ENCODE results near the gene CYB5R3. TPM values are rescaled to one million over a fixed set of nuclear protein-coding genes. Genes with fewer than 3 reads are reported as not detected.
"Not testable (repeated sequence)": the region's sequence is repeated elsewhere in the genome, so short reads cannot be mapped to it uniquely, and the experiment has no call there.

CYB5R3 gene
- polyA plus RNA-seq, 6 donors from 2014 or later, result 72.0 to 142 (median 83.8) TPM

GRCh38 chr22:42622061-42622710 lies 27.0 kb downstream of the CYB5R3 start:
- DNase-seq, result no peak
- Mint-ChIP-seq H3K27ac (peak overlapping the region; percentile 31 to 76 (median 50)), H3K4me1 (peaks cover 15 to 32% (median 23%) of the 10 kb centered on the region in 3 donors), H3K9me3 (no peaks in the 10 kb centered on the region), H3K4me3 (no peak overlapping the region), H3K36me3 (no peaks in the 10 kb centered on the region), H3K27me3 (no peaks in the 10 kb centered on the region)
- ATAC-seq (ENCODE audit: low read depth in 2 of 2), result no peak

- no peaks in the 10 kb centered on the region for H3K27me3 Mint-ChIP-seq
- DNase-seq (peak; percentile 61), ATAC-seq (ENCODE audit: low read depth in 2 of 2) (peak; percentile 75 to 78)
- H3K27ac Mint-ChIP-seq, result peak overlapping the region in 4 of 6 donors; percentile 38 to 81 (median 60)
- H3K4me1 Mint-ChIP-seq, result peaks cover 15 to 32% (median 28%) of the 10 kb centered on the region in 3 donors
- H3K4me3 Mint-ChIP-seq, result peak overlapping the region in 2 of 8 donors; percentile 2 to 15
- no peaks in the 10 kb centered on the region for H3K36me3 Mint-ChIP-seq
- no peaks in the 10 kb centered on the region for H3K9me3 Mint-ChIP-seq
Observed at GRCh38 chr22:42621505-42622002, 27.6 kb downstream of the CYB5R3 start.

GRCh38 chr22:42620084-42620483 lies 29.1 kb downstream of the CYB5R3 start:
- Mint-ChIP-seq H3K27me3 (no peaks in the 10 kb centered on the region), H3K9me3 (peaks cover 0 to 4% (median 0%) of the 10 kb centered on the region in 7 donors), H3K4me3 (no peak overlapping the region), H3K4me1 (peaks cover 20 to 44% (median 38%) of the 10 kb centered on the region in 3 donors), H3K27ac (peak overlapping the region in 1 of 6 donors; percentile 45), H3K36me3 (no peaks in the 10 kb centered on the region)
- no peak for ATAC-seq (ENCODE audit: low read depth in 2 of 2)
- DNase-seq, result no peak

GRCh38 chr22:42619261-42620063 lies 29.7 kb downstream of the CYB5R3 start:
- no peaks in the 10 kb centered on the region for H3K36me3 Mint-ChIP-seq
- peak overlapping the region in 2 of 6 donors; percentile 45 to 82 for H3K27ac Mint-ChIP-seq
- ATAC-seq (ENCODE audit: low read depth in 2 of 2), result no peak
- H3K9me3 Mint-ChIP-seq, result peaks cover 0 to 6% (median 0%) of the 10 kb centered on the region in 7 donors
- DNase-seq, result no peak
- H3K4me1 Mint-ChIP-seq, result peaks cover 25 to 49% (median 38%) of the 10 kb centered on the region in 3 donors
- H3K4me3 Mint-ChIP-seq, result no peak overlapping the region
- H3K27me3 Mint-ChIP-seq, result no peaks in the 10 kb centered on the region

GRCh38 chr22:42617155-42617983 lies 31.8 kb downstream of the CYB5R3 start:
- ATAC-seq (ENCODE audit: low read depth in 2 of 2) (no peak), DNase-seq (no peak)
- Mint-ChIP-seq H3K9me3 (peaks cover 0 to 6% (median 0%) of the 10 kb centered on the region in 7 donors), H3K27ac (peak overlapping the region in 5 of 6 donors; percentile 74 to 100 (median 90)), H3K27me3 (no peaks in the 10 kb centered on the region), H3K4me3 (peak overlapping the region in 4 of 8 donors; percentile 8 to 78 (median 46)), H3K4me1 (peaks cover 39 to 55% (median 53%) of the 10 kb centered on the region in 3 donors), H3K36me3 (no peaks in the 10 kb centered on the region)

- H3K27ac Mint-ChIP-seq, result peak overlapping the region; percentile 100
- not testable (repeated sequence) for H3K36me3 Mint-ChIP-seq; H3K27me3 Mint-ChIP-seq; H3K9me3 Mint-ChIP-seq; DNase-seq; ATAC-seq (ENCODE audit: low read depth in 2 of 2)
- H3K4me1 Mint-ChIP-seq, result peaks cover 38 to 54% (median 42%) of the 10 kb centered on the region in 3 donors
- peak overlapping the region; percentile 81 to 99 (median 97) for H3K4me3 Mint-ChIP-seq
Observed at GRCh38 chr22:42615860-42616175, 33.4 kb downstream of the CYB5R3 start.

GRCh38 chr22:42615092-42615859 lies 33.9 kb downstream of the CYB5R3 start:
- no peaks in the 10 kb centered on the region for H3K36me3 Mint-ChIP-seq
- ATAC-seq (ENCODE audit: low read depth in 2 of 2), result peak; percentile 74
- peaks cover 40 to 59% (median 45%) of the 10 kb centered on the region in 3 donors for H3K4me1 Mint-ChIP-seq
- peak overlapping the region; percentile 81 to 99 (median 97) for H3K4me3 Mint-ChIP-seq
- peaks cover 0 to 6% (median 0%) of the 10 kb centered on the region in 7 donors for H3K9me3 Mint-ChIP-seq
- H3K27me3 Mint-ChIP-seq, result no peaks in the 10 kb centered on the region
- peak overlapping the region; percentile 100 for H3K27ac Mint-ChIP-seq
- peak; percentile 94 for DNase-seq

GRCh38 chr22:42614312-42615091 lies 34.7 kb downstream of the CYB5R3 start, which contains the start of gene POLDIP3:
Gene POLDIP3 (minus strand): TSS chr22:42614883. CDS start chr22:42614857, 26 bp downstream.
- Mint-ChIP-seq H3K27ac (peak within 1 kb of the TSS; percentile 100), H3K4me1 (peaks cover 42 to 66% (median 48%) of the 10 kb centered on the region in 3 donors), H3K4me3 (peak within 1 kb of the TSS; percentile 81 to 99 (median 97)), H3K9me3 (peaks cover 0 to 6% (median 0%) of the 10 kb centered on the region in 7 donors), H3K36me3 (no peaks in the 10 kb centered on the region), H3K27me3 (no peaks in the 10 kb centered on the region)
- ATAC-seq (ENCODE audit: low read depth in 2 of 2) (peak; percentile 66 to 67), DNase-seq (peak; percentile 98)

GRCh38 chr22:42613872-42614301 lies 35.3 kb downstream of the CYB5R3 start:
- peaks cover 0 to 6% (median 0%) of the 10 kb centered on the region in 7 donors for H3K9me3 Mint-ChIP-seq
- ATAC-seq (ENCODE audit: low read depth in 2 of 2) (peak in 1 of 2 donors; percentile 1), DNase-seq (no peak)
- peak overlapping the region; percentile 89 to 100 (median 94) for H3K27ac Mint-ChIP-seq
- H3K4me1 Mint-ChIP-seq, result peaks cover 39 to 70% (median 46%) of the 10 kb centered on the region in 3 donors
- H3K27me3 Mint-ChIP-seq, result no peaks in the 10 kb centered on the region
- H3K4me3 Mint-ChIP-seq, result peak overlapping the region; percentile 81 to 97 (median 92)
- H3K36me3 Mint-ChIP-seq, result no peaks in the 10 kb centered on the region

GRCh38 chr22:42612336-42612735 lies 36.9 kb downstream of the CYB5R3 start:
- Mint-ChIP-seq H3K4me1 (peaks cover 33 to 68% (median 50%) of the 10 kb centered on the region in 3 donors), H3K4me3 (peak overlapping the region in 7 of 8 donors; percentile 21 to 94 (median 63)), H3K9me3 (peaks cover 0 to 6% (median 0%) of the 10 kb centered on the region in 7 donors), H3K36me3 (no peaks in the 10 kb centered on the region), H3K27ac (peak overlapping the region in 3 of 6 donors; percentile 49 to 100 (median 94)), H3K27me3 (no peaks in the 10 kb centered on the region)
- no peak for ATAC-seq (ENCODE audit: low read depth in 2 of 2)
- no peak for DNase-seq

- Mint-ChIP-seq H3K4me3 (peak overlapping the region in 1 of 8 donors; percentile 61), H3K4me1 (peaks cover 37 to 70% (median 47%) of the 10 kb centered on the region in 3 donors), H3K27ac (peak overlapping the region in 1 of 6 donors; percentile 38)
Observed at GRCh38 chr22:42611051-42611450, 38.1 kb downstream of the CYB5R3 start.

More at GRCh38 chr22:42611051-42611450, 38.1 kb downstream of the CYB5R3 start:
- DNase-seq (no peak), ATAC-seq (ENCODE audit: low read depth in 2 of 2) (no peak)
- peaks cover 0 to 8% of the 10 kb centered on the region in 2 donors for H3K36me3 Mint-ChIP-seq
- H3K27me3 Mint-ChIP-seq, result no peaks in the 10 kb centered on the region
- H3K9me3 Mint-ChIP-seq, result peaks cover 0 to 6% (median 0%) of the 10 kb centered on the region in 7 donors
